Measurements from ENCODE around the gene FOXK2. TPM values are rescaled to one million over a fixed set of nuclear protein-coding genes. Genes with fewer than 3 reads are reported as not detected.

Gene FOXK2
- total RNA-seq, 2 experiments from 2014 or later: 49.3 to 60.8 TPM

GRCh38 chr17:82611140-82612058 is 91.9 kb downstream of the FOXK2 start:
- intact Hi-C loops (cut with micrococcal nuclease): no loop called here
- ChIA-PET POLR2A (no interaction called here), CTCF (no interaction called here)
- H3K9me3 Mint-ChIP-seq: no peaks in the 10 kb centered on the region
- no peaks in the 10 kb centered on the region for H3K4me1 Mint-ChIP-seq (ENCODE audit: low read depth)
- no peak overlapping the region for H3K27ac Mint-ChIP-seq
- H3K27me3 Mint-ChIP-seq: no peaks in the 10 kb centered on the region
- H3K4me3 Mint-ChIP-seq: no peak overlapping the region
- peaks cover 22% of the 10 kb centered on the region for H3K36me3 Mint-ChIP-seq
- DNase-seq: no peak

DNA sequence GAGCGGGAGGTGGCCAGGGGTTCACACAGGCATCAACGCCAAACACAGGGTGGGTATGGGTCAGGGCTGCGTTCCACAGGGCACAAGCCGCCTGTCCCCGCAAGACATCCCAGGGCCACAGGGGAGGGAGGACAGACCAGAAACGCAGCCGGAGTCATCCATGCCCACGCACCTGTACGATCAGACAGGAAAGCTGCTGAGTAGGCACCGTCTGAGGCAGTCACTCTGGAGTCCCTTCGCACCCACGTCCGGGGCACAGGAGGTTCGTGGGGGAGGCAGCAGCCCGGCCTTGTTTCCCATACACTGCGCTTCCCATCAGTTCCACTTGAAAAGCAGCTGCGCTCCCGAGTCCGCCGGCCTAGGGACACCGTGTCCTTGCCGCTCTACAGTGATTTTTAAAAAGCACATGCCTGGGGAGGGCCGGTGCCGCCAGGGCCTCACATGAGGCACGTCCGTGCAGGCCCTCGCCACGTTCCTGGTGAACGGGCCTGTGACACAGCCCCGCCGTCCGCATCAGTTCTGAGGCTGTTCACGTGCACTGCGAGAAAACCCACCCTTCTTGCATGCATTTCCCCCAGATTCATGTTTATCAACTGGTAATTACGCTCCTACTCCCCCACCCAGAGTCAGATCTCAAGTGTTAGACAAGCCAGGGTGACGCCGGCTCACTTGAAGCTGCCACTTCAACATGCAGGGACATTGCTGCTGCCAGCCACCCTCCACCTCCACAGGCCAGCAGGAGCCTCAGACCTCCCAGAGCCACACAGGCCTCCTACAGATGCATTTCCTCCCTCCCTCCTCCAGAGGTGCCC is 94.0 kb downstream of the FOXK2 start:
- no peaks in the 10 kb centered on the region for H3K9me3 Mint-ChIP-seq
- peaks cover 26% of the 10 kb centered on the region for H3K36me3 Mint-ChIP-seq
- ChIA-PET CTCF (no interaction called here), POLR2A (no interaction called here)
- no peak for DNase-seq
- H3K4me1 Mint-ChIP-seq (ENCODE audit: low read depth): no peaks in the 10 kb centered on the region
- H3K27ac Mint-ChIP-seq: no peak overlapping the region
- no peak overlapping the region for H3K4me3 Mint-ChIP-seq
- intact Hi-C loops (cut with micrococcal nuclease): no loop called here
- no peaks in the 10 kb centered on the region for H3K27me3 Mint-ChIP-seq

- ChIA-PET POLR2A (no interaction called here), CTCF (no interaction called here)
- Mint-ChIP-seq H3K4me1 (ENCODE audit: low read depth) (no peaks in the 10 kb centered on the region), H3K27me3 (no peaks in the 10 kb centered on the region), H3K9me3 (no peaks in the 10 kb centered on the region), H3K36me3 (peaks cover 33% of the 10 kb centered on the region), H3K4me3 (no peak overlapping the region), H3K27ac (no peak overlapping the region)
- intact Hi-C loops (cut with micrococcal nuclease): no loop called here
- no peak for DNase-seq
Measured at GRCh38 chr17:82614095-82614631, 94.6 kb downstream of the FOXK2 start.

DNA sequence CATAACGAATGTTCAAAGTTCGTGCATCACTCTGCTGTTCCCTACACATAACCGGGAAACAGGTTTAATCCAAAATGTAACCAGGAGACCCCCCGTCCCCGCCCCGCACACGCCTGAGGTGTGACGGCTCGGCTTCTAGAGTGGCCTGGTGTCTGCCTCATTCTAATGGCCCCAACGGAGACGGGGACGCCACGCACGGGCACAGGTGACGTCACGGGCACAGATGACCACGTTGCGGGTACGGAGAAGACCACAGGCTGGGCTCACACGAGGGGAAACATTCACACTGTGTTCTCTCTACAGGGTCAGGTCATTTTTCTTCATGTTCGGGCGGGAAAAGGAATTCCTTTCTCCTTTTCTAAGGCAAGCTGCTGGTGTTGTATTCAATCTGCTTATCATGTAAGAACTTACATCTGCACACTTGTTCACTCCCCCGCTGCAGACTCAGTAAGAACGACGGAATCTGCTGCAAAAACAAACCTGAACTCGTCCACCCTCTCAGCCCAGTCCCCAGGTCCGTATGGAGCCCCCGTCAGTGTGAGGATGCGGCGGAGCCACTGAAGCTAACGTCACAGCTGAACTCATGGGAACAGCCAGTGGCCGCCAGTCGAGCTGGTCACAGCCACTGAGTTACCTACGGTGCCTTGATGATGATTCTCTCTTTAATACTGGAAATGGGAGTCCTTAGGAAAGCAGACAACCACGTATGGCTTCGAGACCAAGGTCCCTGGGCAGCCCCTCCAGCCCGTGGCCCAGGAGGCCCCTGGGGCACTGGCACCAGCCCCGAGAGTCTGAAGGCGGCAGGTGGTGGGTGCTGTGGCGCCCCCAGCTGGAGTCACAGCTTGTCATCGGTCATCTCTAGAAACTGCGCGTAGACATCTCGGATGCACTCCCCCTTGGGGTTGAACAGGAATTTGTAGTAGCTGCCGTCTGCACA is 95.8 kb downstream of the FOXK2 start:
- Mint-ChIP-seq H3K36me3 (peaks cover 37% of the 10 kb centered on the region), H3K4me1 (ENCODE audit: low read depth) (no peaks in the 10 kb centered on the region), H3K4me3 (no peak overlapping the region), H3K9me3 (no peaks in the 10 kb centered on the region), H3K27me3 (no peaks in the 10 kb centered on the region), H3K27ac (no peak overlapping the region)
- POLR2A ChIA-PET: no interaction called here
- intact Hi-C loops (cut with micrococcal nuclease): no loop called here
- CTCF ChIA-PET: no interaction called here
- DNase-seq: no peak

- POLR2A ChIA-PET: no interaction called here
- H3K4me1 Mint-ChIP-seq (ENCODE audit: low read depth): no peaks in the 10 kb centered on the region
- no peak for DNase-seq
- H3K27me3 Mint-ChIP-seq: no peaks in the 10 kb centered on the region
- no peaks in the 10 kb centered on the region for H3K9me3 Mint-ChIP-seq
- intact Hi-C loops (cut with micrococcal nuclease): no loop called here
- CTCF ChIA-PET: no interaction called here
- H3K36me3 Mint-ChIP-seq: peaks cover 38% of the 10 kb centered on the region
- no peak overlapping the region for H3K4me3 Mint-ChIP-seq
- H3K27ac Mint-ChIP-seq: no peak overlapping the region
Measured at GRCh38 chr17:82616021-82616711, 96.6 kb downstream of the FOXK2 start.

DNA sequence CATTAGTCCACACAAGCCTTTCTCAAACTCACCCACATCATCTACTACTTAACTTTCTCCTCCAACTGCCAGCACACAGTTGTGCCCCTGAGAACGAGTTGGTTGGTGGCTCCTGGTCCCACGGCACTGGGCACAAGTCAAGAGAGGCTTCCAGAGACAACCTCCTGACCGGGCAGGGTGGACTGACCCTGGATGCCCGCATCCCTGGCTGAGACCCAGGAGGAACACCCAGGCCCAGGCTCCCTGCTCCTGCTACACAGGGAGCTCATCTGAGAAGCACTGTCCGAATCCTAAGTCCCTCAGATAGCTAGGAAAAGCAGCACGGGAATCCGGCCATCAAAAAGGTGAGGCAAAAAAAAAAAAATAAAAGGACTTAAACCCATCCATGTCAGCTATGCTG is 99.7 kb downstream of the FOXK2 start:
- H3K36me3 Mint-ChIP-seq: peaks cover 46% of the 10 kb centered on the region

DNA sequence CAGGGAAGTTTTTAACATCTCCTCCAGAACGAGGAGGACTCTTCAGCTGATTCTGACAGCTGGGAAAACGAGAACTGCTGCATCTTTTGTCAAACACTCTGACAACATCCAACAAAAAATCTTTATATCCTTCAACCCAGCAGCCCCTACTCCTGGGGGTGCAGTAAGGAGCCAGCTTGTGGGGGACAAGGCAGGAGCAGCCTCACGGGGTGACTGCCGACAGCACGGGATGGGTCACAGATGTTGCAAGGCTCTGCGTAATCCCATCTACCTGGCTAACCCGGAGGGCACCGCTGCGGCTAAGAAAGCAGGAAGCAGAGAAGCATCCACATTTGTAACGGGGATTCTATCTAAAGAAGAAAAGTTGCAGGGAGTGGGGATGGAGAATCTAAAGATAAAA is 100.1 kb downstream of the FOXK2 start:
- H3K27me3 Mint-ChIP-seq: no peaks in the 10 kb centered on the region
- DNase-seq: no peak
- ChIA-PET POLR2A (no interaction called here), CTCF (no interaction called here)
- no peaks in the 10 kb centered on the region for H3K4me1 Mint-ChIP-seq (ENCODE audit: low read depth)
- H3K36me3 Mint-ChIP-seq: peaks cover 43% of the 10 kb centered on the region
- H3K27ac Mint-ChIP-seq: no peak overlapping the region
- H3K4me3 Mint-ChIP-seq: no peak overlapping the region
- intact Hi-C loops (cut with micrococcal nuclease): no loop called here
- H3K9me3 Mint-ChIP-seq: no peaks in the 10 kb centered on the region

More for the DNA sequence above, 99.7 kb downstream of the FOXK2 start:
- H3K27me3 Mint-ChIP-seq: no peaks in the 10 kb centered on the region
- no peak overlapping the region for H3K4me3 Mint-ChIP-seq
- H3K27ac Mint-ChIP-seq: no peak overlapping the region
- intact Hi-C loops (cut with micrococcal nuclease): no loop called here
- H3K9me3 Mint-ChIP-seq: no peaks in the 10 kb centered on the region
- ChIA-PET POLR2A (no interaction called here), CTCF (no interaction called here)
- no peak for DNase-seq
- no peaks in the 10 kb centered on the region for H3K4me1 Mint-ChIP-seq (ENCODE audit: low read depth)

- ChIA-PET POLR2A (no interaction called here), CTCF (no interaction called here)
- Mint-ChIP-seq H3K36me3 (peaks cover 39% of the 10 kb centered on the region), H3K27me3 (no peaks in the 10 kb centered on the region), H3K4me1 (ENCODE audit: low read depth) (peaks cover 3% of the 10 kb centered on the region), H3K4me3 (no peak overlapping the region), H3K9me3 (no peaks in the 10 kb centered on the region), H3K27ac (no peak overlapping the region)
- no peak for DNase-seq
- intact Hi-C loops (cut with micrococcal nuclease): no loop called here
Measured at GRCh38 chr17:82623707-82624106, 104.2 kb downstream of the FOXK2 start.

DNA sequence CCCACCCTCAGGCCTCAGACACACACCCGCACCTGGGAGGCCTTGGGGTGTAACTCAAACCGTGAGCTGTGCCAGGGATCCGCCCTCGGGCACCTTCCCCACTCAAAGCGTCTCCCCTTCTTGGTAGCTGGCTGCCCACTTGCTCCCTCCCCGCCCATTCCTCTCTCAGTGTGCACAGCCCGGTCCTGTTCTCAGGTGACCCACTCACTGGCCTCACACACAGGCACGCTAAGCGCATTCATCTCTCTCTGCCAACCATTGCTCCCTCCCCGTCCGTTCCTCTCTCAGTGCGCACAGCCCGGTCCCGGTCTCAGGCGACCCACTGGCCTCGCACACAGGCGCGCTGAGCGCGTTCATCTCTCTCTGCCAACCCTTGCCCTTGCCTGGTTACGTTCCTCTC is 107.9 kb downstream of the FOXK2 start:
- peaks cover 3% of the 10 kb centered on the region for H3K4me1 Mint-ChIP-seq (ENCODE audit: low read depth)
- ChIA-PET POLR2A (no interaction called here), CTCF (no interaction called here)
- no peak overlapping the region for H3K27ac Mint-ChIP-seq
- H3K9me3 Mint-ChIP-seq: no peaks in the 10 kb centered on the region
- DNase-seq: no peak
- intact Hi-C loops (cut with micrococcal nuclease): no loop called here
- no peak overlapping the region for H3K4me3 Mint-ChIP-seq
- peaks cover 31% of the 10 kb centered on the region for H3K36me3 Mint-ChIP-seq
- no peaks in the 10 kb centered on the region for H3K27me3 Mint-ChIP-seq

DNA sequence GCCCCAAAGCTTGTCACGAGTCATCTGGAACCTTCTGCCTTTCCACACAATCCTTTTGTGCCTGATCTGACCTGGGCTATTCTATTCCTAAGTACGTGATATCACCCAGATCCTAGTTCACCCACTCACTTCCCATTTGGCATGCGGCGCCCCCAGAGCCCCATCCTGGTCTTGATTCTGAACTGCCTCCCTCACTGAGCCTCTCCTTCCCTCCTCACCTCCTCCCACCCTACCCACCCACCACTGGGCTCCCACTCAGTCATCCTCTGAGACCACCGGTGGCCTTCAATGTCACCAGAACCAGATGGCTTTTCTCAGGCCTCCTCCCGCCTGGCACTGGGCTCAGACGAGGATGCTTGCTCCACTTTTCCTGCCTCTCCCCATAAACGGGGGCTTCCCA is 110.2 kb downstream of the FOXK2 start:
- H3K27ac Mint-ChIP-seq: no peak overlapping the region
- ChIA-PET POLR2A (no interaction called here), CTCF (no interaction called here)
- no peak for DNase-seq
- H3K36me3 Mint-ChIP-seq: peaks cover 29% of the 10 kb centered on the region
- H3K9me3 Mint-ChIP-seq: no peaks in the 10 kb centered on the region
- H3K4me3 Mint-ChIP-seq: no peak overlapping the region
- H3K4me1 Mint-ChIP-seq (ENCODE audit: low read depth): peaks cover 12% of the 10 kb centered on the region
- no peaks in the 10 kb centered on the region for H3K27me3 Mint-ChIP-seq
- intact Hi-C loops (cut with micrococcal nuclease): no loop called here

DNA sequence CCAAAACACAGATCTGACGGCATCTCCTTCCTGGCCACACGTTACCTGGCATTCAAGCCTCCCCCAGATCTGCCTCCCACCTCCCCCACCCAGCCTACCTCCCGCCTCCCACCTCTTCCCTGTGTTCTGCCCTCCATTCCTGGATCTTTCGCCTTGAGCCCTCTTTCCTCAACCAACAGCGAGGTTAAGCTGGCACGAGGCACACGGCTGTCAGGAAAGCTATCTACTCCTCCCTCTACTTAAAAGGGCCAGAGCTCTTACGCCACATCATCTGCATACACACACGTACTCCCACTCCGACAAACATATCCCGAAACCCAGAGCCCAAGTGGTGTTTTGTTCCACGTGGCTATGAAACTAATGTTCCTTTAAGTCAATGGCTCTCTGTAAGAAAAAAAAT is 110.7 kb downstream of the FOXK2 start:
- intact Hi-C loops (cut with micrococcal nuclease): no loop called here
- POLR2A ChIA-PET: no interaction called here
- Mint-ChIP-seq H3K27ac (no peak overlapping the region), H3K9me3 (no peaks in the 10 kb centered on the region), H3K4me3 (no peak overlapping the region), H3K36me3 (peaks cover 29% of the 10 kb centered on the region), H3K4me1 (ENCODE audit: low read depth) (peaks cover 14% of the 10 kb centered on the region), H3K27me3 (no peaks in the 10 kb centered on the region)
- no peak for DNase-seq
- CTCF ChIA-PET: no interaction called here

Data from activated CD4-positive, alpha-beta memory T cell treated with anti-CD3 and anti-CD28 coated beads for 36 hours (primary cell).